GM12864 (cell line): Measurements from ENCODE around the gene CTTNBP2.
"Not testable (repeated sequence)": the region's sequence is repeated elsewhere in the genome, so short reads cannot be mapped to it uniquely, and the experiment has no call there.

ENCODE experiments used
- DNase-seq: peaks from one replicate; pipeline ENCODE4 v3.0.0-alpha.2; 2011; ENCODE audit warnings: low read depth
- H3K4me3 ChIP-seq: 2 replicates; pipeline ENCODE4 v1.5.1; 2011; ENCODE audit warnings: mild to moderate bottlenecking, low read depth, low read length, control low read depth
- TF ChIP-seq, protein P1 (sequence below): IDR thresholded peaks from 2 replicates; pipeline ENCODE4 v1.5.1; 2011; ENCODE audit warnings: low read depth, mild to moderate bottlenecking, moderate library complexity, low read length, control low read depth, inconsistent platforms; ENCODE audit errors: missing control alignments

CTTNBP2 gene

DNA sequence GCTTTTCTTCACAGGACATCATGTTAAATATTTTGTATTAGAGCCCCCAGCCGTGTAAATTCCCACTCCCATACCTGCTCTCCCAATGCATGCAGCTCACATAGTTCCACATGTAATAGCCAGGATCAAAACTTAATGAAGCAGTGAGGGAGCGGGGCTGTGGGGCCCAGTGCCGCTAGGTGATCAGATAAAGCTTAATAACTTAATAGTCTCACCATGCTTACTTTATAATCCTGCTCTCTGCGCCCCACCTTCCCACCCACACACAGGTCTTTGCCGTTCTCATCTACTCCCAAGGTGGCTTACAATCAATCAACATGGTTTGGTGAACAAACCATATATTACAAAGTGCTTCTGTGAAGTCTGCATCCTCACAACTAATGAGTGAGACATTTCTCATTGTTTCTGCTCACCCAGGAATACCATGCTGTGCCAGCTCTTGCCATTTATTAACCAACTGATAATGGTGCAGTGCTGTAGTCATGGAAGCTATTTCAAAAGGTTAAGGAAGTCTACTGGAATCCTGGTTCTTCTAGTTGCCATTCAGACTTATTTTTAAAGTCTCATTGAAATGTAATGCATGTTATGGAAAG, 156.4 kb downstream of the CTTNBP2 start:
- TF ChIP-seq, protein P1, sequence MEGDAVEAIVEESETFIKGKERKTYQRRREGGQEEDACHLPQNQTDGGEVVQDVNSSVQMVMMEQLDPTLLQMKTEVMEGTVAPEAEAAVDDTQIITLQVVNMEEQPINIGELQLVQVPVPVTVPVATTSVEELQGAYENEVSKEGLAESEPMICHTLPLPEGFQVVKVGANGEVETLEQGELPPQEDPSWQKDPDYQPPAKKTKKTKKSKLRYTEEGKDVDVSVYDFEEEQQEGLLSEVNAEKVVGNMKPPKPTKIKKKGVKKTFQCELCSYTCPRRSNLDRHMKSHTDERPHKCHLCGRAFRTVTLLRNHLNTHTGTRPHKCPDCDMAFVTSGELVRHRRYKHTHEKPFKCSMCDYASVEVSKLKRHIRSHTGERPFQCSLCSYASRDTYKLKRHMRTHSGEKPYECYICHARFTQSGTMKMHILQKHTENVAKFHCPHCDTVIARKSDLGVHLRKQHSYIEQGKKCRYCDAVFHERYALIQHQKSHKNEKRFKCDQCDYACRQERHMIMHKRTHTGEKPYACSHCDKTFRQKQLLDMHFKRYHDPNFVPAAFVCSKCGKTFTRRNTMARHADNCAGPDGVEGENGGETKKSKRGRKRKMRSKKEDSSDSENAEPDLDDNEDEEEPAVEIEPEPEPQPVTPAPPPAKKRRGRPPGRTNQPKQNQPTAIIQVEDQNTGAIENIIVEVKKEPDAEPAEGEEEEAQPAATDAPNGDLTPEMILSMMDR: no peak
- DNase-seq: no peak
- H3K4me3 ChIP-seq: no peak overlapping the region

DNA sequence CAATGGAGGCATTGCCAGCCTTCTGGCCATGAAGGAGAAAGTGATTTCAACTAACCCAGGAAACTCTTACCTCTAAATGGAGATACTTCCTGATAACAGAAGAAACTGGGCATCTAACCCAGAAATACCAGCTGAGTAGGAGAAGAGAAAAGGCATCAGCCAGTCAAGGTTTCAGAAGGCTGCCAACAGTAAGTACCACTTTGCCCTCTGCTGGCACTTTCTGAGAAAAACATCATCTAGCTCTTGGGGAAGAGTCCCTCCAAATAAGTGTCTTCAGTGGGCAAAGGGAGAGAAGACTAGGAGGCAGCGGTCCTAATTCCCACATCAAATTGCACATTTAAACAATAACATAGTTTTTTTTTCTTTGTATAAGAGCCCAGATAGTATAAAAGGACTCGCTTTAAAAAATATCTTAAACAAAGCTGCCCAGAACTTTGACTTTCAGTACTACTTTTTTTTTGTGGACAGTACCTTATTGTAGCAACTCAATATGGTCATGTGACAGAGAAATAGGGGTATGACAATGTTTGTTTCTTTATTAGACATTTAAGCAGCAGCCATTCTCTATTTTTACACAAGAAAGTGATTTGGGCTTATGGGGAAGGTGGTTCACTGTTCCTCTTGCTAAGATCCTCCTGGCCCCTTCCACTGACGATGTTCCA, 157.3 kb downstream of the CTTNBP2 start:
- no peak overlapping the region for H3K4me3 ChIP-seq
- TF ChIP-seq, protein P1: peak; percentile 70
- DNase-seq: peak; percentile 15

- DNase-seq: no peak
- TF ChIP-seq, protein P1: no peak
- H3K4me3 ChIP-seq: no peak overlapping the region
Observed at GRCh38 chr7:117711556-117711955, 161.7 kb downstream of the CTTNBP2 start.

DNA sequence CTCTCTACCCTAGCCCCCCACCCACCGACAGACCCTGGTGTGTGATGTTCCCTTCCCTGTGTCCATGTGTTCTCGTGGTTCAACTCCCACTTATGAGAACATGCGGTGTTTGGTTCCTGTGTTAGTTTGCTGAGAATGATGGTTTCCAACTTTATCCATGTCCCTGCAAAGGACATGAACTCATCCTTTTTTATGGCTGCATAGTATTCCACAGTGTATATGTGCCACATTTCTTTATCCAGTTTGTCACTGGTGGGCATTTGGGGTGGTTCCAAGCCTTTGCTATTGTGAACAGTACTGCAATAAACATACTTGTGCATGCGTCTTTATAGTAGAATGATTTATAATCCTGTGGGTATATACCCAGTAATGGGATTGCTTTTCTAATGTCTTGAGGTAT, 165.1 kb downstream of the CTTNBP2 start:
- not testable (repeated sequence) for DNase-seq, H3K4me3 ChIP-seq

DNA sequence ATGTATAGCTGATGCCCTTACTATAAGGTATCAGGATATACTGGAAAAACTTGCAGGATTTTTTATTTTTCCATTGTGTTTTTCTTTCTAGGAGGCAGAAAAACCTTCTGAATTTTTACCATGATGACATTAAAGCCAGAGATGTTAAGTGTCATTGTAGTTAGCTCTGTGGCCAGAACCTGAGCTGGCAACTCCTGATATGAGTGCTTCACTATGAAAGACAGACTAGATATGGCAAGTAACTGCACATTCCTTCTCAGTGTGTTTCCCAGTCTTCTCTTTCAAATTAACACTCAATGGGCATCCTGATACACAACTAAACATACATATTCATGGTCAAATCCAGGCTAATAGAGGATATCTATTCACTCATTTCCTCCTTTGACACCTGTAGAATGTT, 166.2 kb downstream of the CTTNBP2 start:
- TF ChIP-seq, protein P1: no peak
- no peak for DNase-seq
- no peak overlapping the region for H3K4me3 ChIP-seq

- H3K4me3 ChIP-seq: no peak overlapping the region
- TF ChIP-seq, protein P1: no peak
- no peak for DNase-seq
Observed at GRCh38 chr7:117706210-117706609, 167.0 kb downstream of the CTTNBP2 start.

- TF ChIP-seq, protein P1: no peak
- H3K4me3 ChIP-seq: no peak overlapping the region
- DNase-seq: no peak
Observed at GRCh38 chr7:117705630-117706029, 167.6 kb downstream of the CTTNBP2 start.
